ENCODE data around the gene CSF2. TPM values are rescaled to one million over a fixed set of nuclear protein-coding genes. Genes with fewer than 3 reads are reported as not detected.

Gene CSF2
- total RNA-seq, 2 donors from 2014 or later = not detected

GRCh38 chr5:132027027-132027426 is 46.6 kb upstream of the CSF2 start:
- no peak overlapping the region for H3K27ac ChIP-seq
- H3K4me3 ChIP-seq = no peak overlapping the region
- no peak for TF ChIP-seq CTCF (IDR thresholded peaks at IDR 0.05)
- no peaks in the 10 kb centered on the region for H3K9me3 ChIP-seq
- no peaks in the 10 kb centered on the region for H3K4me1 ChIP-seq (ENCODE audit: control insufficient read depth in 1 of 2, low read depth in 2 of 2)
- no peaks in the 10 kb centered on the region for H3K27me3 ChIP-seq (replicated peaks; ENCODE audit: insufficient read depth)
- no peaks in the 10 kb centered on the region for H3K36me3 ChIP-seq
- ATAC-seq (ENCODE audit: insufficient number of reproducible peaks, low FRiP score, low read depth) (no peak), DNase-seq (ENCODE audit: low spot score) (no peak)

- H3K36me3 ChIP-seq = no peaks in the 10 kb centered on the region
- H3K27ac ChIP-seq = no peak overlapping the region
- H3K9me3 ChIP-seq = peaks cover 2% of the 10 kb centered on the region
- DNase-seq (ENCODE audit: low spot score) = no peak
- no peaks in the 10 kb centered on the region for H3K27me3 ChIP-seq (replicated peaks; ENCODE audit: insufficient read depth)
- H3K4me3 ChIP-seq = no peak overlapping the region
- TF ChIP-seq CTCF (IDR thresholded peaks at IDR 0.05) = no peak
- no peaks in the 10 kb centered on the region for H3K4me1 ChIP-seq (ENCODE audit: control insufficient read depth in 1 of 2, low read depth in 2 of 2)
- no peak for ATAC-seq (ENCODE audit: insufficient number of reproducible peaks, low FRiP score, low read depth)
Observed at GRCh38 chr5:132029609-132030330, 43.8 kb upstream of the CSF2 start.

GRCh38 chr5:132030610-132031009 is 43.0 kb upstream of the CSF2 start:
- Histone ChIP-seq H3K4me1 (ENCODE audit: control insufficient read depth in 1 of 2, low read depth in 2 of 2) (no peaks in the 10 kb centered on the region), H3K9me3 (peaks cover 2% of the 10 kb centered on the region), H3K4me3 (no peak overlapping the region), H3K36me3 (no peaks in the 10 kb centered on the region), H3K27me3 (replicated peaks; ENCODE audit: insufficient read depth) (no peaks in the 10 kb centered on the region), H3K27ac (no peak overlapping the region)
- DNase-seq (ENCODE audit: low spot score) = no peak
- no peak for TF ChIP-seq CTCF (IDR thresholded peaks at IDR 0.05)
- ATAC-seq (ENCODE audit: insufficient number of reproducible peaks, low FRiP score, low read depth) = no peak

GRCh38 chr5:132032196-132032595 is 41.4 kb upstream of the CSF2 start:
- Histone ChIP-seq H3K27ac (no peak overlapping the region), H3K27me3 (replicated peaks; ENCODE audit: insufficient read depth) (no peaks in the 10 kb centered on the region), H3K4me3 (no peak overlapping the region), H3K4me1 (ENCODE audit: control insufficient read depth in 1 of 2, low read depth in 2 of 2) (no peaks in the 10 kb centered on the region), H3K9me3 (peaks cover 2% of the 10 kb centered on the region), H3K36me3 (no peaks in the 10 kb centered on the region)
- ATAC-seq (ENCODE audit: insufficient number of reproducible peaks, low FRiP score, low read depth) (no peak), DNase-seq (ENCODE audit: low spot score) (no peak)
- TF ChIP-seq CTCF (IDR thresholded peaks at IDR 0.05) = no peak

- no peak for TF ChIP-seq CTCF (IDR thresholded peaks at IDR 0.05)
- ATAC-seq (ENCODE audit: insufficient number of reproducible peaks, low FRiP score, low read depth) (no peak), DNase-seq (ENCODE audit: low spot score) (no peak)
- peaks cover 2% of the 10 kb centered on the region for H3K9me3 ChIP-seq
- no peaks in the 10 kb centered on the region for H3K36me3 ChIP-seq
- H3K27me3 ChIP-seq (replicated peaks; ENCODE audit: insufficient read depth) = no peaks in the 10 kb centered on the region
- H3K4me1 ChIP-seq (ENCODE audit: control insufficient read depth in 1 of 2, low read depth in 2 of 2) = no peaks in the 10 kb centered on the region
- H3K27ac ChIP-seq = no peak overlapping the region
- no peak overlapping the region for H3K4me3 ChIP-seq
Observed at GRCh38 chr5:132033122-132033521, 40.5 kb upstream of the CSF2 start.
